H1 (cell line): ENCODE measurements around the gene MRPL36.

ENCODE experiments used
- CTCF ChIP-seq, 3 experiments: IDR thresholded peaks; 1 replicate in 2 of 3; 2 replicates in 1 of 3; pipeline versions ENCODE4 v1.5.1 to v1.6.1; 2011; ENCODE audit warnings: low read length in 3 of 3, mild to moderate bottlenecking in 3 of 3, inconsistent platforms in 2 of 3, low read depth in 1 of 3, moderate library complexity in 1 of 3; ENCODE audit not compliant: insufficient read depth in 1 of 3; ENCODE audit errors: control extremely low read depth in 1 of 3
- EP300 ChIP-seq, 2 experiments: IDR thresholded peaks; 1 replicate in 1 of 2; 2 replicates in 1 of 2; pipeline ENCODE4 v1.6.1; 2011 to 2012; ENCODE audit warnings: low read depth in 2 of 2, low read length in 2 of 2, mild to moderate bottlenecking in 2 of 2, borderline replicate concordance in 1 of 2, inconsistent platforms in 1 of 2, moderate library complexity in 1 of 2
- JUND ChIP-seq: IDR thresholded peaks from 2 replicates; pipeline ENCODE4 v1.6.1; 2011; ENCODE audit warnings: mild to moderate bottlenecking, improper control_type of control experiment, low read length
- MAFK ChIP-seq: IDR thresholded peaks from 2 replicates; pipeline ENCODE4 v1.6.1; 2012; ENCODE audit warnings: low read depth, mild to moderate bottlenecking, improper control_type of control experiment, low read length
- MAX ChIP-seq: IDR thresholded peaks from 2 replicates; pipeline ENCODE4 v1.6.1; 2012; ENCODE audit warnings: inconsistent platforms
- POLR2A ChIP-seq, 2 experiments: IDR thresholded peaks; 1 replicate in 1 of 2; 2 replicates in 1 of 2; pipeline ENCODE4 v1.6.1; 2011; ENCODE audit warnings: low read depth in 2 of 2, low read length in 2 of 2, mild to moderate bottlenecking in 2 of 2; ENCODE audit errors: control extremely low read depth in 1 of 2
- RAD21 ChIP-seq, 2 experiments: IDR thresholded peaks in 1 of 2; conservative IDR thresholded peaks in 1 of 2; 2 replicates each; pipeline ENCODE4 v1.6.1; 2011; ENCODE audit warnings: low read depth in 2 of 2, low read length in 2 of 2, improper control_type of control experiment in 1 of 2, inconsistent platforms in 1 of 2, mild to moderate bottlenecking in 1 of 2, moderate library complexity in 1 of 2
- SIN3A ChIP-seq, 2 experiments: IDR thresholded peaks in 1 of 2; conservative IDR thresholded peaks in 1 of 2; 2 replicates each; pipeline ENCODE4 v1.6.1; 2011 to 2012; ENCODE audit warnings: low read length in 2 of 2, improper control_type of control experiment in 1 of 2, low read depth in 1 of 2, mild to moderate bottlenecking in 1 of 2
- SP1 ChIP-seq: IDR thresholded peaks from 2 replicates; pipeline ENCODE4 v1.6.1; 2011; ENCODE audit warnings: low read depth, low read length
- SRF ChIP-seq: IDR thresholded peaks from 2 replicates; pipeline ENCODE4 v1.6.1; 2011; ENCODE audit warnings: mild to moderate bottlenecking, low read depth, low read length, moderate library complexity

GRCh38 chr5:1814183-1815020 is 14.8 kb upstream of the MRPL36 start:
- no peak for TF ChIP-seq SIN3A (conservative IDR thresholded peaks at IDR 0.05 in 1 of 2, IDR thresholded peaks at IDR 0.05 in 1 of 2; ENCODE audit: low read depth in 1 of 2, low read length in 2 of 2)
- TF ChIP-seq RAD21 (IDR thresholded peaks at IDR 0.05 in 1 of 2, conservative IDR thresholded peaks at IDR 0.05 in 1 of 2; ENCODE audit: low read depth in 2 of 2, low read length in 2 of 2): no peak
- TF ChIP-seq CTCF (IDR thresholded peaks at IDR 0.05; ENCODE audit: control extremely low read depth in 1 of 3, insufficient read depth in 1 of 3, low read depth in 1 of 3, low read length in 3 of 3): no peak
- no peak for TF ChIP-seq MAX
- no peak for TF ChIP-seq MAFK
- no peak for TF ChIP-seq EP300 (IDR thresholded peaks at IDR 0.05; ENCODE audit: borderline replicate concordance in 1 of 2, low read depth in 2 of 2, low read length in 2 of 2)
- no peak for TF ChIP-seq SRF
- TF ChIP-seq POLR2A (IDR thresholded peaks at IDR 0.05; ENCODE audit: control extremely low read depth in 1 of 2, low read depth in 2 of 2, low read length in 2 of 2): no peak
- TF ChIP-seq SP1: no peak
- no peak for TF ChIP-seq JUND
